Fibroblast of mammary gland (primary cell): ENCODE data around the gene CHL1.
A peak's percentile ranks its signal among the peaks of the same experiment; 100 is the strongest.

Source experiments
- DNase-seq: peaks from one replicate; pipeline ENCODE4 v3.0.0-alpha.2; 2010; ENCODE audit warnings: low read depth
- H3K4me3 ChIP-seq: 2 replicates; pipeline ENCODE4 v1.5.1; 2011; ENCODE audit warnings: low read depth, mild to moderate bottlenecking, low read length, moderate library complexity; ENCODE audit not compliant: control insufficient read depth
- CTCF ChIP-seq: conservative IDR thresholded peaks from 2 replicates; pipeline ENCODE4 v1.5.1; 2011; ENCODE audit warnings: low read depth, low read length, inconsistent platforms; ENCODE audit not compliant: control insufficient read depth, insufficient read depth

The CHL1 gene

GRCh38 chr3:257826-258225 lies 61.3 kb downstream of the CHL1 start:
- no peak for TF ChIP-seq CTCF

GRCh38 chr3:260898-261297 lies 64.3 kb downstream of the CHL1 start:
- DNase-seq = peak; percentile 30
- H3K4me3 ChIP-seq = no peak overlapping the region
- no peak for TF ChIP-seq CTCF

More at GRCh38 chr3:257826-258225, 61.3 kb downstream of the CHL1 start:
- no peak overlapping the region for H3K4me3 ChIP-seq
- DNase-seq = no peak

- no peak for TF ChIP-seq CTCF
- no peak overlapping the region for H3K4me3 ChIP-seq
- DNase-seq = no peak
Measured at GRCh38 chr3:263393-263792, 66.8 kb downstream of the CHL1 start.

- no peak overlapping the region for H3K4me3 ChIP-seq
- TF ChIP-seq CTCF = no peak
- DNase-seq = peak; percentile 99
Measured at GRCh38 chr3:264394-265156, 68.0 kb downstream of the CHL1 start.

- no peak for DNase-seq
- no peak overlapping the region for H3K4me3 ChIP-seq
- TF ChIP-seq CTCF = no peak
Measured at GRCh38 chr3:267101-267500, 70.5 kb downstream of the CHL1 start.

GRCh38 chr3:270688-271087 lies 74.1 kb downstream of the CHL1 start:
- no peak overlapping the region for H3K4me3 ChIP-seq
- no peak for TF ChIP-seq CTCF
- DNase-seq = no peak

GRCh38 chr3:274927-275326 lies 78.4 kb downstream of the CHL1 start:
- no peak overlapping the region for H3K4me3 ChIP-seq
- no peak for TF ChIP-seq CTCF
- DNase-seq = no peak
